22Rv1 (cell line): ENCODE measurements around the gene DAB2.

ENCODE experiments used
- H3K27ac ChIP-seq: fragments of 450-650 bp; 2 replicates; pipeline ENCODE4 v1.5.1; 2017
- CTCF ChIP-seq: fragments of 450-650 bp; IDR thresholded peaks from 2 replicates; pipeline ENCODE4 v1.5.1; 2017; ENCODE audit warnings: mild to moderate bottlenecking
- ZFX ChIP-seq: fragments of 450-650 bp; IDR thresholded peaks from 2 replicates; pipeline ENCODE4 v1.6.1; 2017; ENCODE audit warnings: antibody characterized with exemption, borderline replicate concordance

The DAB2 gene

GRCh38 chr5:39422036-39422606, 2.7 kb downstream of the DAB2 start:
- TF ChIP-seq ZFX (no peak), CTCF (no peak)
- H3K27ac ChIP-seq, result no peak overlapping the region

- no peak for TF ChIP-seq ZFX
- TF ChIP-seq CTCF, result no peak
- H3K27ac ChIP-seq, result no peak overlapping the region
Measured at GRCh38 chr5:39420482-39421145, 4.2 kb downstream of the DAB2 start.

- H3K27ac ChIP-seq, result no peak overlapping the region
- TF ChIP-seq CTCF (no peak), ZFX (no peak)
Measured at GRCh38 chr5:39419796-39420195, 5.0 kb downstream of the DAB2 start.

- no peak overlapping the region for H3K27ac ChIP-seq
- no peak for TF ChIP-seq CTCF
- no peak for TF ChIP-seq ZFX
Measured at GRCh38 chr5:39417979-39418378, 6.8 kb downstream of the DAB2 start.

- TF ChIP-seq ZFX (no peak), CTCF (no peak)
- no peak overlapping the region for H3K27ac ChIP-seq
Measured at GRCh38 chr5:39415201-39415600, 9.6 kb downstream of the DAB2 start.

- TF ChIP-seq ZFX (no peak), CTCF (no peak)
Measured at GRCh38 chr5:39414426-39414825, 10.4 kb downstream of the DAB2 start.

GRCh38 chr5:39413771-39414170, 11.0 kb downstream of the DAB2 start:
- H3K27ac ChIP-seq, result no peak overlapping the region
- TF ChIP-seq CTCF (no peak), ZFX (no peak)

More at GRCh38 chr5:39414426-39414825, 10.4 kb downstream of the DAB2 start:
- H3K27ac ChIP-seq, result no peak overlapping the region
